SK-N-SH (cell line): ENCODE measurements around the gene ATP6V0B. TPM values are rescaled to one million over a fixed set of nuclear protein-coding genes. Genes with fewer than 3 reads are reported as not detected.

Experiments used
- CTCF ChIA-PET: fragments of 300-600, 350-600 bp; formaldehyde crosslinking; extraction: SDS; loops from one replicate; lab custom pipeline; 2021; lab: Yijun Ruan, JAX
- POLR2A ChIA-PET: fragments of 350-600 bp; sonication (Branson Sonifier 250); formaldehyde crosslinking; extraction: SDS; loops from one replicate; lab custom pipeline; 2020; ENCODE audit warnings: antibody characterized with exemption, inconsistent platforms; lab: Yijun Ruan, JAX
- DNase-seq: peaks from one replicate; pipeline ENCODE4 v3.0.0; 2012
- H2AFZ ChIP-seq: fragments of 200-600 bp; sonication (generic); 2 replicates; pipeline ENCODE4 v1.8.1; 2016; ENCODE audit warnings: antibody characterized with exemption, mild to moderate bottlenecking, low read depth
- H3F3A ChIP-seq: fragments of 200-600 bp; sonication (generic); replicated peaks from 2 replicates; pipeline ENCODE3; 2016; ENCODE audit warnings: antibody characterized with exemption, mild to moderate bottlenecking; ENCODE audit not compliant: insufficient read depth
- H3K27ac ChIP-seq, 2 experiments: fragments of 200-500 bp in 1 of 2; fragments of 200-600 bp in 1 of 2; sonication (Bioruptor generic) in 1 of 2; sonication (generic), shearing (Covaris generic) in 1 of 2; 2 replicates each; pipeline versions ENCODE4 v1.5.1 to v1.6.1; 2014 to 2016; ENCODE audit warnings: low read depth in 2 of 2, inconsistent platforms in 1 of 2, low read length in 1 of 2, mild to moderate bottlenecking in 1 of 2, mixed read lengths in 1 of 2
- H3K27me3 ChIP-seq: fragments of 200-600 bp; sonication (generic), shearing (Covaris generic); 2 replicates; pipeline ENCODE4 v1.6.1; 2016; ENCODE audit warnings: mixed run types; ENCODE audit not compliant: insufficient read depth
- H3K36me3 ChIP-seq, 2 experiments: fragments of 200-500 bp in 1 of 2; fragments of 200-600 bp in 1 of 2; sonication (Bioruptor generic) in 1 of 2; sonication (generic) in 1 of 2; replicated peaks in 1 of 2; 2 replicates each; pipeline versions ENCODE3 to v1.5.1; 2014 to 2016; ENCODE audit warnings: low read length in 1 of 2, mild to moderate bottlenecking in 1 of 2; ENCODE audit not compliant: insufficient read depth in 2 of 2, control insufficient read depth in 1 of 2
- H3K4me1 ChIP-seq, 2 experiments: fragments of 200-500 bp in 1 of 2; fragments of 200-600 bp in 1 of 2; sonication (Bioruptor generic) in 1 of 2; sonication (generic), shearing (Covaris generic) in 1 of 2; 2 replicates each; pipeline versions ENCODE4 v1.5.1 to v1.6.1; 2014 to 2016; ENCODE audit warnings: low read depth in 1 of 2, low read length in 1 of 2, mixed run types in 1 of 2; ENCODE audit not compliant: insufficient read depth in 2 of 2, control insufficient read depth in 1 of 2
- H3K4me2 ChIP-seq: fragments of 200-600 bp; sonication (generic), shearing (Covaris generic); 2 replicates; pipeline ENCODE4 v1.6.1; 2017; ENCODE audit warnings: mixed run types
- H3K4me3 ChIP-seq, 2 experiments: fragments of 200-500 bp in 1 of 2; fragments of 200-600 bp in 1 of 2; sonication (Bioruptor generic) in 1 of 2; sonication (generic), shearing (Covaris generic) in 1 of 2; 2 replicates each; pipeline versions ENCODE4 v1.5.1 to v1.8.1; 2014 to 2016; ENCODE audit warnings: low read depth in 2 of 2, inconsistent platforms in 1 of 2, low read length in 1 of 2, mild to moderate bottlenecking in 1 of 2, mixed read lengths in 1 of 2, moderate library complexity in 1 of 2
- H3K79me2 ChIP-seq: fragments of 200-600 bp; sonication (generic); 2 replicates; pipeline ENCODE4 v1.8.1; 2017; ENCODE audit warnings: mild to moderate bottlenecking; ENCODE audit not compliant: insufficient read depth
- H3K9ac ChIP-seq: fragments of 200-600 bp; sonication (generic); 2 replicates; pipeline ENCODE4 v1.6.1; 2017; ENCODE audit warnings: mixed run types
- H3K9me2 ChIP-seq: fragments of 200-600 bp; sonication (generic); 2 replicates; pipeline ENCODE4 v1.6.1; 2017; ENCODE audit warnings: mixed run types
- H3K9me3 ChIP-seq: fragments of 200-600 bp; sonication (generic); 2 replicates; pipeline ENCODE4 v1.6.1; 2017; ENCODE audit warnings: mixed run types, mild to moderate bottlenecking, moderate library complexity
- H4K20me1 ChIP-seq: fragments of 200-600 bp; sonication (generic); 2 replicates; pipeline ENCODE4 v1.6.1; 2017; ENCODE audit warnings: mild to moderate bottlenecking, mixed run types; ENCODE audit not compliant: insufficient read depth
- ELF1 ChIP-seq: IDR thresholded peaks from 2 replicates; pipeline ENCODE4 v1.4.0; 2012
- EP300 ChIP-seq, 2 experiments: IDR thresholded peaks; 2 replicates each; pipeline versions ENCODE4 v1.4.0 to v1.6.1; 2012; ENCODE audit warnings: borderline replicate concordance in 1 of 2, low read depth in 1 of 2, low read length in 1 of 2
- FOXJ3 ChIP-seq: sonication (generic); formaldehyde crosslinking; IDR thresholded peaks from 2 replicates; pipeline ENCODE4 v1.5.1; 2020; ENCODE audit warnings: mild to moderate bottlenecking, missing genetic modification reagents
- GABPA ChIP-seq: IDR thresholded peaks from 2 replicates; pipeline ENCODE4 v1.4.0; 2012; ENCODE audit warnings: low read depth, mild to moderate bottlenecking
- GATA2 ChIP-seq: sonication (generic); formaldehyde crosslinking; IDR thresholded peaks from 2 replicates; pipeline ENCODE4 v1.5.0; 2020; ENCODE audit warnings: mild to moderate bottlenecking, missing genetic modification reagents
- MEF2A ChIP-seq: IDR thresholded peaks from 2 replicates; pipeline ENCODE4 v1.4.0; 2012; ENCODE audit warnings: low read depth, borderline replicate concordance
- POLR2AphosphoS5 ChIP-seq: IDR thresholded peaks from 2 replicates; pipeline ENCODE4 v1.6.1; 2012; ENCODE audit warnings: low read depth, low read length
- RCOR1 ChIP-seq: fragments of 150-350 bp; IDR thresholded peaks from 2 replicates; pipeline ENCODE4 v1.6.1; 2017; ENCODE audit warnings: antibody characterized with exemption, low read length
- RXRA ChIP-seq: IDR thresholded peaks from 2 replicates; pipeline ENCODE4 v1.4.0; 2012; ENCODE audit warnings: low read depth, mild to moderate bottlenecking, borderline replicate concordance
- SIN3A ChIP-seq: IDR thresholded peaks from 2 replicates; pipeline ENCODE4 v1.6.1; 2012; ENCODE audit warnings: low read depth, mild to moderate bottlenecking, low read length, moderate library complexity, borderline replicate concordance
- SMC3 ChIP-seq: IDR thresholded peaks from 2 replicates; pipeline ENCODE4 v1.6.1; 2012; ENCODE audit warnings: low read depth, low read length, improper control_type of control experiment
- TAF1 ChIP-seq: IDR thresholded peaks from 2 replicates; pipeline ENCODE4 v1.6.1; 2012; ENCODE audit warnings: low read depth, mild to moderate bottlenecking, low read length, moderate library complexity, borderline replicate concordance
- TCF12 ChIP-seq: IDR thresholded peaks from 2 replicates; pipeline ENCODE4 v1.4.0; 2012
- YY1 ChIP-seq: IDR thresholded peaks from 2 replicates; pipeline ENCODE4 v1.4.0; 2012; ENCODE audit warnings: low read depth, mild to moderate bottlenecking
- ZBTB33 ChIP-seq: IDR thresholded peaks from 2 replicates; pipeline ENCODE4 v1.4.0; 2012; ENCODE audit warnings: low read depth, borderline replicate concordance
- WGBS: methylation state at CpG from one replicate; pipeline ENCODE4 v1.1.6; 2017; ENCODE audit warnings: low lambda C conversion rate; 5-methylcytosine and 5-hydroxymethylcytosine counted together
- polyA plus RNA-seq, 3 experiments: library from polyadenylated mRNA; depleted of rRNA; stranded (reverse); fragments of >200 nt; gene quantifications; 2 replicates each; pipeline ENCODE4 v1.2.3, GENCODE V29; 2012
- TF ChIP-seq, protein P1 (sequence below): fragments of 150-350 bp; IDR thresholded peaks from 2 replicates; pipeline ENCODE4 v1.6.1; 2017; ENCODE audit warnings: antibody characterized with exemption, low read length, low read depth, borderline replicate concordance
- TF ChIP-seq, protein P2 (sequence below): IDR thresholded peaks from 2 replicates; pipeline ENCODE4 v1.4.0; 2012; ENCODE audit warnings: low read depth, borderline replicate concordance

ATP6V0B gene
- polyA plus RNA-seq, 1 of the 3 experiments (the other 2 are of a cell fraction), result 180 TPM

GRCh38 chr1:43938892-43939587 lies 35.7 kb upstream of the ATP6V0B start (continued):
- TF ChIP-seq RCOR1, result no peak
- TF ChIP-seq, all 33 proteins: peak for 0

DNA sequence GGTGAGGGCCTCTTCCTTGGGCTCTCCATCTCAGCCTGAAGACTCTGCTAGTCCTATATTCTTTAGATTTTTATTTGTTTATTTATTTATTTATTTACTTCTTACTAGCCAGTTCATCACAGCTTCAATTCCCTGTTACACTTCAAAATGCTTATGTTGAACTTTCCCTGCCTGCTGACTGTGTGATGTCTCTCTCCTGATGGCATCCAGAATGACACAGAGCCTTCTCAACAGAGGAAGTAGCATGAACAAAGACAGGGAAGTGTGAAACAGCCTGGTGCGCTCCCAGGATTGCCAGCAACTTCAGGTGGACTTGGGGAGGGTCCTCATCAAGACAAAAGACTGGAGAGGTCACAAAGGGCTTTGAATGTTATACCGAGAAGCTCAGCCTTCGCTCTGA lies 32.3 kb upstream of the ATP6V0B start:
- Histone ChIP-seq H3K9me2 (no peaks in the 10 kb centered on the region), H3F3A (no peaks in the 10 kb centered on the region), H3K4me3 (no peak overlapping the region), H3K27me3 (no peaks in the 10 kb centered on the region), H3K79me2 (peaks cover 5% of the 10 kb centered on the region; the same call in 1 of the 2 replicates), H3K27ac (no peak overlapping the region), H3K9ac (no peak overlapping the region), H2AFZ (no peak overlapping the region), H4K20me1 (no peaks in the 10 kb centered on the region), H3K36me3 (no peaks in the 10 kb centered on the region), H3K9me3 (no peaks in the 10 kb centered on the region)
- POLR2A ChIA-PET, result no interaction called here
- WGBS, result 94% methylated on average over 3 of the region's 3 CpGs
- TF ChIP-seq GABPA (no peak), TCF12 (no peak), EP300 (IDR thresholded peaks at IDR 0.05; ENCODE audit: borderline replicate concordance in 1 of 2, low read depth in 1 of 2, low read length in 1 of 2) (no peak), GATA2 (no peak), TAF1 (no peak), ZBTB33 (no peak), SIN3A (no peak), MEF2A (no peak), ELF1 (no peak), SMC3 (no peak), YY1 (no peak), FOXJ3 (CRISPR knock-in tag) (no peak), POLR2AphosphoS5 (no peak), RXRA (no peak)
- TF ChIP-seq, protein P1, sequence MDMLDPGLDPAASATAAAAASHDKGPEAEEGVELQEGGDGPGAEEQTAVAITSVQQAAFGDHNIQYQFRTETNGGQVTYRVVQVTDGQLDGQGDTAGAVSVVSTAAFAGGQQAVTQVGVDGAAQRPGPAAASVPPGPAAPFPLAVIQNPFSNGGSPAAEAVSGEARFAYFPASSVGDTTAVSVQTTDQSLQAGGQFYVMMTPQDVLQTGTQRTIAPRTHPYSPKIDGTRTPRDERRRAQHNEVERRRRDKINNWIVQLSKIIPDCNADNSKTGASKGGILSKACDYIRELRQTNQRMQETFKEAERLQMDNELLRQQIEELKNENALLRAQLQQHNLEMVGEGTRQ, result no peak
- TF ChIP-seq, protein P2, sequence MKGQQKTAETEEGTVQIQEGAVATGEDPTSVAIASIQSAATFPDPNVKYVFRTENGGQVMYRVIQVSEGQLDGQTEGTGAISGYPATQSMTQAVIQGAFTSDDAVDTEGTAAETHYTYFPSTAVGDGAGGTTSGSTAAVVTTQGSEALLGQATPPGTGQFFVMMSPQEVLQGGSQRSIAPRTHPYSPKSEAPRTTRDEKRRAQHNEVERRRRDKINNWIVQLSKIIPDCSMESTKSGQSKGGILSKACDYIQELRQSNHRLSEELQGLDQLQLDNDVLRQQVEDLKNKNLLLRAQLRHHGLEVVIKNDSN, result no peak
- TF ChIP-seq, all 33 proteins: peak for 0
- CTCF ChIA-PET, result interaction anchor here (0.6 to 9.4 kb wide), 3 partner anchors 8 to 178 kb away, joined by 3 to 105 read pairs (median 75); partner anchors contain the start of gene ARTN
- no peak for DNase-seq
- Histone ChIP-seq H3K4me2 (no peak overlapping the region), H3K4me1 (peaks cover 0 to 5% of the 10 kb centered on the region in 2 experiments; a peak in 1 of 4 replicates)
